Mesothelial cell of epicardium (in vitro differentiated cells): ENCODE measurements around the gene PSD4. TPM values are rescaled to one million over a fixed set of nuclear protein-coding genes. Genes with fewer than 3 reads are reported as not detected.

Experiments
- DNase-seq, 2 experiments: peaks; one replicate each; pipeline ENCODE4 v3.0.0; 2021; ENCODE audit warnings: low spot score in 2 of 2; ENCODE audit not compliant: unreplicated experiment in 2 of 2
- H3K27ac Mint-ChIP-seq: 2 replicates; pipeline ENCODE4 v1.8.0; 2021; ENCODE audit warnings: mixed read lengths
- H3K27me3 Mint-ChIP-seq: 2 replicates; pipeline ENCODE4 v1.8.0; 2021; ENCODE audit warnings: low read depth, mixed read lengths
- H3K36me3 Mint-ChIP-seq: 2 replicates; pipeline ENCODE4 v1.8.0; 2021; ENCODE audit warnings: mixed read lengths
- H3K4me1 Mint-ChIP-seq: 2 replicates; pipeline ENCODE4 v1.8.0; 2021; ENCODE audit warnings: mixed read lengths
- H3K4me3 Mint-ChIP-seq: 2 replicates; pipeline ENCODE4 v1.8.0; 2021; ENCODE audit warnings: mild to moderate bottlenecking, moderate library complexity, mixed read lengths
- H3K9me3 Mint-ChIP-seq: 2 replicates; pipeline ENCODE4 v1.8.0; 2021; ENCODE audit warnings: mixed read lengths
- total RNA-seq: library from RNA; stranded (reverse); gene quantifications from 3 replicates; pipeline ENCODE4 v1.2.1, GENCODE V29; 2021
- TF ChIP-seq, protein P1 (sequence below): fragments of 200-600 bp; sonication (generic); IDR thresholded peaks from one replicate; pipeline ENCODE4 v1.5.0; 2021; ENCODE audit warnings: antibody characterized with exemption; ENCODE audit not compliant: unreplicated experiment

PSD4 gene
- total RNA-seq, 1 donor from 2014 or later = 20.1 TPM

DNA sequence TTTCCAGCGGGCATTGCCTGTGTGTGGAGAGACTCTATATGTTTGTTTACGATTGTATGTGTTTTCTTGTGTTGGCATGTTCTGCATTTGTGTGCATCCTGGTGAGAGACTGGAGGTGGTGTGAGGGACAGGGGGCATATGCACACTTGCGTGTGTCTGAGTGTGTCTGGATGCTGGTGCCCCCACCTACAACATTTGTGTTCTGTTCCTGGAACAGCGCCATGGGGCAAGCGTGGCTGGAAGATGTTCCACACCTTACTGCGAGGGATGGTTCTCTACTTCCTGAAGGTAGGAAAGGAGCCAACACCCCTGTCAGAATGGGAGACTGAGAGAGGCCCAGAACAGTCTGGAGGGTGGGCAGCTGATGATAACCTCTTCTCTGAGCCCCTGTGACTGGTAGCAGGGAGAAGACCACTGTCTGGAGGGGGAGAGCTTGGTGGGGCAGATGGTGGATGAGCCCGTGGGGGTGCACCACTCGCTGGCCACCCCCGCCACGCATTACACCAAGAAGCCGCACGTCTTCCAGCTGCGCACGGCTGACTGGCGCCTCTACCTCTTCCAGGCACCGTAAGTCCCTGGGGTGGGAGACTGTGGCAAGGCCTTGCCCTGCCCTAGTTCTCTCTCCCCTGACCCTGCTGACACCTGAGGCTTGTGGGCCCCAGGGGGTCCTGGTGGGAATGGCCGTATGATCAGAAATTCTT is 23.7 kb downstream of the PSD4 start:
- TF ChIP-seq, protein P1, sequence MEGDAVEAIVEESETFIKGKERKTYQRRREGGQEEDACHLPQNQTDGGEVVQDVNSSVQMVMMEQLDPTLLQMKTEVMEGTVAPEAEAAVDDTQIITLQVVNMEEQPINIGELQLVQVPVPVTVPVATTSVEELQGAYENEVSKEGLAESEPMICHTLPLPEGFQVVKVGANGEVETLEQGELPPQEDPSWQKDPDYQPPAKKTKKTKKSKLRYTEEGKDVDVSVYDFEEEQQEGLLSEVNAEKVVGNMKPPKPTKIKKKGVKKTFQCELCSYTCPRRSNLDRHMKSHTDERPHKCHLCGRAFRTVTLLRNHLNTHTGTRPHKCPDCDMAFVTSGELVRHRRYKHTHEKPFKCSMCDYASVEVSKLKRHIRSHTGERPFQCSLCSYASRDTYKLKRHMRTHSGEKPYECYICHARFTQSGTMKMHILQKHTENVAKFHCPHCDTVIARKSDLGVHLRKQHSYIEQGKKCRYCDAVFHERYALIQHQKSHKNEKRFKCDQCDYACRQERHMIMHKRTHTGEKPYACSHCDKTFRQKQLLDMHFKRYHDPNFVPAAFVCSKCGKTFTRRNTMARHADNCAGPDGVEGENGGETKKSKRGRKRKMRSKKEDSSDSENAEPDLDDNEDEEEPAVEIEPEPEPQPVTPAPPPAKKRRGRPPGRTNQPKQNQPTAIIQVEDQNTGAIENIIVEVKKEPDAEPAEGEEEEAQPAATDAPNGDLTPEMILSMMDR = no peak
- no peak overlapping the region for H3K27ac Mint-ChIP-seq
- no peaks in the 10 kb centered on the region for H3K9me3 Mint-ChIP-seq
- no peaks in the 10 kb centered on the region for H3K36me3 Mint-ChIP-seq
- peak overlapping the region; percentile 73 for H3K4me3 Mint-ChIP-seq
- no peaks in the 10 kb centered on the region for H3K27me3 Mint-ChIP-seq
- H3K4me1 Mint-ChIP-seq = peaks cover 3% of the 10 kb centered on the region
- no peak for DNase-seq

DNA sequence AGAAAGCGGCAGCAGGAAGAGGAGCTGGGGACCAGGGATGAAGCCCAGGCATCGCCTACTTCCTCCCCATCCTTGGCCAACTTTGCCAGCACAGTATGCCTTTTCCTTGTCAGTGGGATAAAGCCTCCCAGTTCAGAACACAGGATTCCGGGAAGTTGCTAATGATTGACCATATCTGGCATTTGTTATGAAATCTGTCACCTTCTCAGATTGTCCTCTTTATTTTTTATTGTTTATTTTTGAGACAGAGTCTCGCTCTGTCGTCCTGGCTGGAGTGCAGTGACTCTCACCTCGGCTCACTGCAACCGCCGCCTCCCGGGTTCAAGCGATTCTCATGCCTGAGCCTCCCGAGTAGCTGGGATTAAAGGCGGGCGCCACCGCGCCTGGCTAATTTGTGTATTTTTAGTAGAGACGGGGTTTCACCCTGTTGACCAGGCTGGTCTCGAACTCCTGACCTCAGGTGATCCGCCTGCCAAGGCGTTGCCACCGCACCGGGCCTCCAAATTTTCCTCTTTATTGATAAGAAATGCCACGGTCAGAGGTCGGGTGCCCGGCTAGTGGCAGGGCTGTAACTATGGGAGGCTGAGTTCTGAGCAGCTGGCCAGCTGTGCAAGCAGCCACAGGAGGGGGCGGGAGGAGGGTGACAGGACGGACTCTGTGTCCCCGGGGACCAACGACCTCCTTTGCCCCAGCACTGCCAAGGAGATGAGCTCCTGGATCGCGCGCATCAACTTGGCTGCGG is 24.4 kb downstream of the PSD4 start:
- Mint-ChIP-seq H3K4me3 (peak overlapping the region; percentile 73), H3K27me3 (no peaks in the 10 kb centered on the region), H3K27ac (no peak overlapping the region), H3K36me3 (no peaks in the 10 kb centered on the region), H3K9me3 (no peaks in the 10 kb centered on the region), H3K4me1 (peaks cover 3% of the 10 kb centered on the region)
- DNase-seq = no peak
- TF ChIP-seq, protein P1 = no peak

DNA sequence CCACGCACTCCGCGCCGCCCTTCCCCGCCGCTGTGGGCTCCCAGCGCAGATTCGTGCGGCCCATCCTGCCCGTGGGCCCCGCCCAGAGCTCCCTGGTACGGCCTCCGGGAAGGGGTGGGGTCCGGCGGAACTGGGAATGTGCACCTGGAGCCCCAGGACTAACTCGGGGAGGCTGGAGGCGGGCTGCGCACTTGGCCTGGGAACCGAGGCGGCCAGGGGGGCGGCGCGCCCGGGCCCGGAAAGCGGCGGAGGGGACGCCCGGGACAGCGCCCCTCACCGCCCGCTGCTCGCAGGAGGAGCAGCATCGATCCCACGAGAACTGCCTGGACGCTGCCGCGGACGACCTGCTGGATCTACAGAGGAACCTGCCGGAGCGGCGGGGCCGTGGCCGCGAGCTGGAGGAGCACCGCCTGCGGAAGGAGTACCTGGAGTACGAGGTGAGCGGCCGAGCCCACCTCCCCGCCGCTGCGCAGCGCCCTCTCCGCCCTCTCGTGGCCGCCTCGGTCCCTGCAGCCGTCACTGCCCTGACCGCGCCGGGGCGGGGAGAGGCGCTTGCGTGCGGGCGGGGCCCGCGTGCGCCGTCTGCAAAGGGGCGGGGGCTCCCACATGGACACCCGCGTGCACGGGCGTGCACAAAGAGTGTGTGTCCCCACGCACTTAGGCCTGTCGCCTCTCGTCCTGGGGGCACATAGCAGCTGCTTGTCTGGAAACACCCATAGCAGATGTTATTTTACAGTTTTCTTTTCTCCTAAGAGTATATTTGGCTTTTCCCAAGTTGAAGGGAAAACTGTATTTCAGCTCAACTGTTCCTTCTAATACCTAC is 25.2 kb downstream of the PSD4 start:
- DNase-seq = peak; percentile 76 to 95
- no peak overlapping the region for H3K27ac Mint-ChIP-seq
- peaks cover 4% of the 10 kb centered on the region for H3K4me1 Mint-ChIP-seq

DNA sequence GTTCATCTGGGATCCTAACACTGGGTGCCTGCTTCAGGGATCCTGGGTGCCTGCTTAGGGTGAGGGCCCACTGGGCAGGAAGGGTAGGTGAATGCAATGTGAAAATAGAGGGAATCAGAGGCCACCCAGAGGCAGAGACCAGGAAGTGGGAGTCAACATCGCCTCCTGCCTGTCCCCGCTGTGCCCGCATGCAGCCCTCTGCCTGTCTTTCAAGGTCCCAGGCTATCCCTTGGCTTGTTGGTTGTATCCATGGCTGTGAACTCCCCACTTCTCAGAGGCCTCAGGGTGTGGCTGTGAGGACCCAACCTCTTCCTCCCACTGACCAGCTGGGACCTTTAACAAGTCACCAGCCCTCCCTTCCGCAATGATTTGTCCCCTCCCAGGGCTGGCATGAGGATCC is 26.5 kb downstream of the PSD4 start:
- DNase-seq = no peak
- H3K27me3 Mint-ChIP-seq = no peaks in the 10 kb centered on the region
- H3K36me3 Mint-ChIP-seq = no peaks in the 10 kb centered on the region
- TF ChIP-seq, protein P1 = no peak
- peak overlapping the region; percentile 73 for H3K4me3 Mint-ChIP-seq
- peaks cover 7% of the 10 kb centered on the region for H3K4me1 Mint-ChIP-seq
- no peaks in the 10 kb centered on the region for H3K9me3 Mint-ChIP-seq
- H3K27ac Mint-ChIP-seq = no peak overlapping the region

More for the DNA sequence above, 25.2 kb downstream of the PSD4 start:
- TF ChIP-seq, protein P1 = peak; percentile 97
- H3K4me3 Mint-ChIP-seq = peak overlapping the region; percentile 73
- H3K27me3 Mint-ChIP-seq = no peaks in the 10 kb centered on the region
- H3K36me3 Mint-ChIP-seq = no peaks in the 10 kb centered on the region
- no peaks in the 10 kb centered on the region for H3K9me3 Mint-ChIP-seq

GRCh38 chr2:113200736-113201490 is 27.1 kb downstream of the PSD4 start:
- no peak for DNase-seq
- H3K4me3 Mint-ChIP-seq = no peak overlapping the region
- no peaks in the 10 kb centered on the region for H3K27me3 Mint-ChIP-seq
- no peak overlapping the region for H3K27ac Mint-ChIP-seq
- no peaks in the 10 kb centered on the region for H3K9me3 Mint-ChIP-seq
- TF ChIP-seq, protein P1 = no peak
- no peaks in the 10 kb centered on the region for H3K36me3 Mint-ChIP-seq
- H3K4me1 Mint-ChIP-seq = peaks cover 7% of the 10 kb centered on the region
